Activated naive CD4-positive, alpha-beta T cell treated with anti-CD3 and anti-CD28 coated beads, Interleukin-2, amount 50 U/mL, for 24 hours (primary cell): ENCODE results near the gene EVC.
"Not testable (repeated sequence)": the region's sequence is repeated elsewhere in the genome, so short reads cannot be mapped to it uniquely, and the experiment has no call there.

Source experiments
- H3K27ac Mint-ChIP-seq: one replicate; pipeline ENCODE4 v1.8.0; 2021; ENCODE audit warnings: mild to moderate bottlenecking, mixed read lengths
- H3K27me3 Mint-ChIP-seq: one replicate; pipeline ENCODE4 v1.8.0; 2021; ENCODE audit warnings: mixed read lengths
- H3K36me3 Mint-ChIP-seq: one replicate; pipeline ENCODE4 v1.8.0; 2021; ENCODE audit warnings: mixed read lengths
- H3K4me1 Mint-ChIP-seq: one replicate; pipeline ENCODE4 v1.8.0; 2021; ENCODE audit warnings: mixed read lengths
- H3K4me3 Mint-ChIP-seq: one replicate; pipeline ENCODE4 v1.8.0; 2021; ENCODE audit warnings: mild to moderate bottlenecking, mixed read lengths
- H3K9me3 Mint-ChIP-seq: one replicate; pipeline ENCODE4 v1.8.0; 2021; ENCODE audit warnings: mixed read lengths

EVC gene

DNA sequence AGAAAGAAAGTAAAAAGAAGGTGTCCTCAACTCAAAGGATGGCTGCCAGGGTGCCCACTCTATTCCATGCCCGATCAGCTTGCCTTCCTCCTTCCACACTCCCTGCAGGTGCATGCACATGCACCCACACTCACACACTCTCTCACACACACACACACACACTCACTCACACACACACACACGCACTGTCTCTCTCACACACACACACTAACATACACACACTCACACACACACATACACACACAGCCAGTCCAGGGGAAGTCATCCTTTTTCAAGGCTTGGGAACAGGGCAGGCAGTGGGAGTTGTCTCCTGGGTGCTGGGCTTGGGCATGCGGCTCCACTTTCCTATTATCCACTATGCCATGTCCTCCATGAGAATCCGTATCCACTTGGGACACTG lies 131.5 kb downstream of the EVC start:
- Mint-ChIP-seq H3K4me3 (no peak overlapping the region), H3K4me1 (no peaks in the 10 kb centered on the region), H3K27me3 (peaks cover 2% of the 10 kb centered on the region), H3K9me3 (peaks cover 6% of the 10 kb centered on the region), H3K27ac (no peak overlapping the region), H3K36me3 (no peaks in the 10 kb centered on the region)

- Mint-ChIP-seq H3K27me3 (no peaks in the 10 kb centered on the region), H3K9me3 (peaks cover 6% of the 10 kb centered on the region), H3K4me3 (no peak overlapping the region), H3K4me1 (no peaks in the 10 kb centered on the region), H3K27ac (no peak overlapping the region), H3K36me3 (no peaks in the 10 kb centered on the region)
Measured at GRCh38 chr4:5843573-5844530, 132.9 kb downstream of the EVC start.

- Mint-ChIP-seq H3K9me3 (peaks cover 6% of the 10 kb centered on the region), H3K4me3 (no peak overlapping the region), H3K27me3 (no peaks in the 10 kb centered on the region), H3K36me3 (no peaks in the 10 kb centered on the region), H3K4me1 (no peaks in the 10 kb centered on the region), H3K27ac (no peak overlapping the region)
Measured at GRCh38 chr4:5845035-5845905, 134.3 kb downstream of the EVC start.

GRCh38 chr4:5851637-5852301 lies 140.8 kb downstream of the EVC start:
- Mint-ChIP-seq H3K27me3 (peaks cover 2% of the 10 kb centered on the region), H3K27ac (no peak overlapping the region)

DNA sequence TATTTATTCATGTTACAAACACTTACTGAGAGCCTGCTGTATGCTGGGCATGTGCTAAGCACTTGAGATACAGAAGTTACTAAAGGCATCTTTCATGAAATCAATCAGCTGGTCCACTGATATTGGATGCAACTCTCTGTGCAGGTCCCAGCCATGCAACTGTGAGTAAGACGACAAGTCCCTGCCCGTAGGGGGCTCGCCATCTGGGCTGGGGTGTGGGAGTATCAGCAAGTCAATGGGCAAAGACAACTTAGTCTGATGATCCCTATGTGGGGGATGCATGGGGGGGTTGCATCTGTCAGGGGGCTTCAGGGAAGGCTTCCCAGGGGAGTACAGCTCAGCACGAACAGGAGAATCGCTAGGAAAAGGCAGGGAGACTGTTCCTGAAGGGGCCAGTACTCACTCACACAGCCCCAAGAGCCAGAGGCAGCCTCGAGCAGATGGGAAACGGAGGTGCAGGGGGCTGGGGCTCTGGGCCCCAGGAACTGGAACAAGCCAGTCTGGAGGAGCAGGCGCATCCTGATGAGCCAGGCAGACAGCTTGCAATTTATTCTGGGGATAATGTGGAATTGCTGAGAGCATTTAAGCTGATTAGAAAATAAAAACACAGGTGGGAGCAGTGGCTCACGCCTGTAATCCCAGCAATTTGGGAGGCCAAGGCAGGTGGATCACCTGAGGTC lies 141.7 kb downstream of the EVC start:
- no peaks in the 10 kb centered on the region for H3K36me3 Mint-ChIP-seq
- no peaks in the 10 kb centered on the region for H3K4me1 Mint-ChIP-seq

More at GRCh38 chr4:5851637-5852301, 140.8 kb downstream of the EVC start:
- no peaks in the 10 kb centered on the region for H3K9me3 Mint-ChIP-seq
- H3K4me3 Mint-ChIP-seq = no peak overlapping the region
- H3K4me1 Mint-ChIP-seq = no peaks in the 10 kb centered on the region
- no peaks in the 10 kb centered on the region for H3K36me3 Mint-ChIP-seq

DNA sequence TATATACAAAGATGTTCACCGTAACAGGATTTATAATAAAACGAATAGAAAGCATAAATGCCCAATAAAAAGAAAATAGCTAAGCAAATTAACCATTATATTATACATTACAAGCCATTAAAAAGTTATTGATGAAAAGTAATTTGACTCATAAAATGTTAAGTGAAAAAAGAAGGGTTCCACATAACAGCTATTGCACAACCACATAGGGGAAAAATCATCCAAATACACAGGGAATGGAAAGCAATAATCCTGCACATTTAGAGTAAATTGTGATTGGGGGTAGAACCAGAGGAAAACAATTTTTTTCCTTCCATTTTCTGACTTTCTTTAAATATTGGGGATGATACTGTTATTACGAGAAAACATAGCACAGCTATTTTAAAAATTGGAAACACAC lies 143.9 kb downstream of the EVC start:
- H3K36me3 Mint-ChIP-seq = no peaks in the 10 kb centered on the region
- no peaks in the 10 kb centered on the region for H3K4me1 Mint-ChIP-seq
- no peak overlapping the region for H3K27ac Mint-ChIP-seq
- H3K4me3 Mint-ChIP-seq = no peak overlapping the region
- H3K27me3 Mint-ChIP-seq = peaks cover 2% of the 10 kb centered on the region
- no peaks in the 10 kb centered on the region for H3K9me3 Mint-ChIP-seq

More for the DNA sequence above, 141.7 kb downstream of the EVC start:
- no peak overlapping the region for H3K27ac Mint-ChIP-seq
- no peak overlapping the region for H3K4me3 Mint-ChIP-seq
- peaks cover 2% of the 10 kb centered on the region for H3K27me3 Mint-ChIP-seq
- H3K9me3 Mint-ChIP-seq = no peaks in the 10 kb centered on the region

GRCh38 chr4:5856362-5856761 lies 145.4 kb downstream of the EVC start:
- not testable (repeated sequence) for H3K9me3 Mint-ChIP-seq, H3K27ac Mint-ChIP-seq, H3K27me3 Mint-ChIP-seq, H3K36me3 Mint-ChIP-seq, H3K4me3 Mint-ChIP-seq, H3K4me1 Mint-ChIP-seq

DNA sequence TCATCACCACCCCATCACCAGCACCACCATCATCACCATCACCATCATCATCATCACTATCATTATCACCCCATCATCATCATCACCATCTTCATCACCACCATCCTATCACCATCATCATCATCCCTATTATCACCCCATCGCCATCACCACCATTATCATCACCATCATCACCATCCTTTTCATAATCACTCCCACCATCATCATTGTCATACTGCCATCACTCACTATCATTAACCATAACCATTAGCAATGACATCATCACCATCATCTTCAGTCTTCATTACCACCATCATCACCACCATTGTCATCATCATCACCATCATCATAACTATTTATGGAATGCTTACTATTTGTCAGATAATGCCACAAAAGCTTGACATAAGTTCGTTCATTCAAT lies 146.2 kb downstream of the EVC start:
- no peak overlapping the region for H3K27ac Mint-ChIP-seq
- no peak overlapping the region for H3K4me3 Mint-ChIP-seq
- H3K36me3 Mint-ChIP-seq = no peaks in the 10 kb centered on the region
- no peaks in the 10 kb centered on the region for H3K4me1 Mint-ChIP-seq
- H3K27me3 Mint-ChIP-seq = no peaks in the 10 kb centered on the region
- no peaks in the 10 kb centered on the region for H3K9me3 Mint-ChIP-seq

DNA sequence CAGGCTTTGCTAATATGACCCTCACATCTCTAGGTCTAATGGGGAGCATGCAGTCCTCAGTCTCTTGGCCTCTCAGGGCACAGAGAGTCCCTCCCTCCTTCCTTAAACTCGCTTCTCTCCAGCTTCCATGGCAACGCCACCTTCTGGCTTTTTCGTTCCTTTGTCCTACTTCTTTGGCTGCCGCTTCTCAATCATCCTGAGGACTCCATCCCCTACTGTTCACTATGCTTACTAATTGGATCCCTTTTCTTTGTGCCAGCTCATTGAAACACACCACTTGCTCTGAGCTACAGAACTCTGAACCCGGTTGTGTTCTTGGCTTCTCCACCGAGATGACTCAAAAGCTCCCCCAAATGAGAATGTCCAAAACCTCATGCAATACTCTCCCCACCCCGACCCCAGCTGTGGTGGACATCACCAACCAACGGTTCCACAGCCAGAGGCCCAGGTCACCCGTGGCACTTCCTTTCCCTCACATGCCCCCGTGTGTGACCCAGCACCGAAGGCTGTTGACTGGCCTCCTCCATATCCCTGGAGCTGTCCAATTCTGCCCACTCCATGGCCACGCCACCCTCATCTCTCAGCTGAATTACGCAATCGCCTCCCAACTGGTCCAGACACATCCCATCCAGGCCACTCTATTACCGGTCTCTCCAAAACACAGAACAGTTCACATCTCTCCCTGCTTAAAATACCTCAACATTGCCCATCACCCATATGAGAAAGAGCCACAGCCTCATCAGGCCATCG lies 147.2 kb downstream of the EVC start:
- Mint-ChIP-seq H3K27ac (no peak overlapping the region), H3K9me3 (no peaks in the 10 kb centered on the region), H3K4me1 (no peaks in the 10 kb centered on the region), H3K36me3 (no peaks in the 10 kb centered on the region), H3K4me3 (no peak overlapping the region), H3K27me3 (no peaks in the 10 kb centered on the region)

DNA sequence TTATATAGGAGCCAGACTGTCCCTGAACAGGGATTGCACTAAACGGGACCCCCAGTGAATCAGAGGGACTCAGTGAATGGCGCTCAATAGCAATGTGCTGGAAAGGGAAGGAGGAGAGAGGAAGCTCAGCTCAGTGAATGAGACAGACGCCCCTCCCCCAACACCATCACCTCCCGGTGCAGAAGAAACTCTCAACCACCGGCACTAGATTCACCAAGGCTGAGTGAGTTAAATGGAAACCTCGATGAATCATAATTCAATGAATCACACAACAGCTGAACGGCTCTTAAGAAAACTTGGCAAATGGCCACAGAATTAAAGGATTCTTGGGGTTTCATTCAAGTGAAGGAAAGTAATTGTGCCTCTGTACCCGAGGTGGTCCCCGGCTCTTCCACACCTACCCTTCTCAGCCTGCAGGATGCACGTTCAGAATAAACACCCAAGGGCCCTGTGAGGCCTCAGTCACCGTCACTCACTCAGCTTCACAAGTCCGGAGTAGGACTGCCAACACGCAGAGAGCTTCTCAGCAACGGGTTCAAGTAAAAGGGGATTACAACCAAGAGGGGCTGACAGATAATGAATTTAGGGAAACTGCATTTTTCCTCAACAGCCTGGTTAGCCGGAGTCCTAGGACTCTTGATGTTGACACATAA lies 152.6 kb downstream of the EVC start:
- Mint-ChIP-seq H3K27ac (no peak overlapping the region), H3K4me3 (no peak overlapping the region), H3K4me1 (peaks cover 15% of the 10 kb centered on the region), H3K9me3 (no peaks in the 10 kb centered on the region), H3K36me3 (no peaks in the 10 kb centered on the region), H3K27me3 (no peaks in the 10 kb centered on the region)
